Measurements from ENCODE around the gene MBD6.

- TF ChIP-seq CTCF (IDR thresholded peaks at IDR 0.05; ENCODE audit: low read length) (no peak), EZH2 (optimal IDR thresholded peaks at IDR 0.05; ENCODE audit: low read depth, low read length) (no peak), EZH2phosphoT487 (IDR thresholded peaks at IDR 0.05; ENCODE audit: low read length) (no peak)
Measured at GRCh38 chr12:57473392-57473791, 49.2 kb upstream of the MBD6 start.

Data from MM.1S (cell line).